ENCODE measurements around the gene RNLS.
"Not testable (repeated sequence)": the region's sequence is repeated elsewhere in the genome, so short reads cannot be mapped to it uniquely, and the experiment has no call there.

The RNLS gene

GRCh38 chr10:88332503-88333247 lies 250.4 kb downstream of the RNLS start:
- DNase-seq, result no peak

- DNase-seq, result no peak
Measured at GRCh38 chr10:88330174-88330573, 252.9 kb downstream of the RNLS start.

- DNase-seq, result no peak
Measured at GRCh38 chr10:88322324-88323063, 260.6 kb downstream of the RNLS start.

- DNase-seq, result no peak
Measured at GRCh38 chr10:88319960-88320517, 263.1 kb downstream of the RNLS start.

GRCh38 chr10:88318803-88319202 lies 264.3 kb downstream of the RNLS start:
- DNase-seq, result peak; percentile 10

- no peak for DNase-seq
Measured at GRCh38 chr10:88317099-88317498, 266.0 kb downstream of the RNLS start.

- no peak for DNase-seq
Measured at GRCh38 chr10:88316292-88316861, 266.7 kb downstream of the RNLS start.

GRCh38 chr10:88315755-88316154 lies 267.4 kb downstream of the RNLS start:
- no peak for DNase-seq

- DNase-seq, result no peak
Measured at GRCh38 chr10:88314362-88314761, 268.8 kb downstream of the RNLS start.

GRCh38 chr10:88313878-88314277 lies 269.2 kb downstream of the RNLS start:
- no peak for DNase-seq

GRCh38 chr10:88312855-88313254 lies 270.3 kb downstream of the RNLS start:
- no peak for DNase-seq

GRCh38 chr10:88311264-88311663 lies 271.9 kb downstream of the RNLS start:
- DNase-seq, result no peak

- no peak for DNase-seq
Measured at GRCh38 chr10:88309365-88309764, 273.8 kb downstream of the RNLS start.

- not testable (repeated sequence) for DNase-seq
Measured at GRCh38 chr10:88308361-88308760, 274.8 kb downstream of the RNLS start.

- DNase-seq, result no peak
Measured at GRCh38 chr10:88299787-88300186, 283.3 kb downstream of the RNLS start.

GRCh38 chr10:88297103-88297502 lies 286.0 kb downstream of the RNLS start:
- DNase-seq, result no peak

GRCh38 chr10:88293651-88294230 lies 289.4 kb downstream of the RNLS start:
- DNase-seq, result no peak

- DNase-seq, result no peak
Measured at GRCh38 chr10:88293073-88293472, 290.0 kb downstream of the RNLS start.

GRCh38 chr10:88292185-88292514 lies 291.0 kb downstream of the RNLS start:
- DNase-seq, result no peak

GRCh38 chr10:88291289-88292184 lies 291.6 kb downstream of the RNLS start:
- no peak for DNase-seq

- DNase-seq, result no peak
Measured at GRCh38 chr10:88289342-88289741, 293.8 kb downstream of the RNLS start.

- DNase-seq, result no peak
Measured at GRCh38 chr10:88288320-88289059, 294.6 kb downstream of the RNLS start.
